ENCODE results near the gene C9orf72. TPM values are rescaled to one million over a fixed set of nuclear protein-coding genes. Genes with fewer than 3 reads are reported as not detected.

The C9orf72 gene
- total and polyA plus RNA-seq, 2 of the 4 experiments (the other 2 are of a cell fraction): 2.0 to 3.4 TPM

GRCh38 chr9:27571011-27571410 lies 2.3 kb downstream of the C9orf72 start:
- dilution Hi-C loops (cut with HindIII; ENCODE audit: low sequenced_read_pairs, unreplicated experiment) (no loop called here), in situ Hi-C loops (cut with MboI; ENCODE audit: low sequenced_read_pairs) (no loop called here), intact Hi-C loops (cut with micrococcal nuclease) (no loop called here)
- WGBS, 2 experiments (ENCODE audit: extremely low coverage in 2 of 2, insufficient read length in 1 of 2): no CpG with 5 or more reads among the region's 4 CpGs
- Histone ChIP-seq H4K91ac (ENCODE audit: insufficient read depth, low read depth, low read length) (no peak overlapping the region), H3K14ac (replicated peaks; ENCODE audit: low read depth, low read length) (no peak overlapping the region), H3K4me1 (ENCODE audit: control insufficient read depth, insufficient read depth, low read length) (no peaks in the 10 kb centered on the region; the same call in 1 of the 2 replicates), H3K4me3 (ENCODE audit: insufficient read depth, low read depth, low read length) (no peak overlapping the region), H3K56ac (ENCODE audit: extremely low read depth, insufficient read depth, low read length) (no peak overlapping the region), H4K8ac (ENCODE audit: low read depth in 2 of 2, low read length in 2 of 2) (no peak overlapping the region), H3K9me1 (ENCODE audit: insufficient read depth, low read length) (no peaks in the 10 kb centered on the region), H3K4me2 (ENCODE audit: low read depth, low read length) (no peak overlapping the region), H3K36me3 (ENCODE audit: control insufficient read depth, insufficient read depth, low read length) (0 out of 2 replicates have a peak, but pooled peaks cover 1% of the 10 kb centered on the region), H3K23ac (ENCODE audit: low read depth, low read length) (no peak overlapping the region), H2BK20ac (ENCODE audit: low read depth, low read length) (no peak overlapping the region), H4K5ac (ENCODE audit: low read depth, low read length) (no peak overlapping the region), H2BK15ac (ENCODE audit: low read depth, low read length) (no peak overlapping the region), H3K9me3 (ENCODE audit: control insufficient read depth, insufficient read depth, low read length) (no peaks in the 10 kb centered on the region), H2AK5ac (ENCODE audit: low read depth, low read length) (no peak overlapping the region), H3K18ac (ENCODE audit: low read depth, low read length) (no peak overlapping the region), H3K4ac (ENCODE audit: low read depth, low read length) (no peak overlapping the region), H3K79me1 (ENCODE audit: low read depth in 1 of 2, low read length in 2 of 2) (peaks cover 3 to 8% of the 10 kb centered on the region in 2 experiments; a peak in 2 of 4 replicates), H2AFZ (replicated peaks; ENCODE audit: low read length, poor library complexity) (no peak overlapping the region), H3K27me3 (ENCODE audit: control insufficient read depth, insufficient read depth, low read length) (no peaks in the 10 kb centered on the region), H2BK5ac (ENCODE audit: low read depth, low read length, poor library complexity, severe bottlenecking) (no peak overlapping the region), H2AK9ac (replicated peaks; ENCODE audit: low read depth, low read length, poor library complexity) (no peak overlapping the region), H3K27ac (ENCODE audit: insufficient read depth, low read length) (no peak overlapping the region), H3K9ac (ENCODE audit: low read depth, low read length) (no peak overlapping the region), H4K20me1 (ENCODE audit: insufficient read depth, low read length) (peaks cover 3% of the 10 kb centered on the region; the same call in 1 of the 2 replicates), H2BK120ac (ENCODE audit: low read depth, low read length) (no peak overlapping the region)
- DNase-seq (no peak), ATAC-seq (ENCODE audit: low read depth) (no peak)
- TF ChIP-seq MAFK (IDR thresholded peaks at IDR 0.05; ENCODE audit: low read depth, low read length) (no peak), SMC3 (IDR thresholded peaks at IDR 0.05; ENCODE audit: low read depth, low read length) (no peak), RFX5 (IDR thresholded peaks at IDR 0.05; ENCODE audit: low read depth, low read length) (no peak), MXI1 (IDR thresholded peaks at IDR 0.05; ENCODE audit: borderline replicate concordance, low read depth, low read length) (no peak), RAD21 (IDR thresholded peaks at IDR 0.05; ENCODE audit: low read length) (no peak), RCOR1 (IDR thresholded peaks at IDR 0.05; ENCODE audit: insufficient replicate concordance, low read length) (no peak), BHLHE40 (IDR thresholded peaks at IDR 0.05; ENCODE audit: low read depth, low read length) (no peak), CHD1 (IDR thresholded peaks at IDR 0.05; ENCODE audit: low read depth, low read length) (no peak), FOS (IDR thresholded peaks at IDR 0.05; ENCODE audit: low read depth, low read length) (no peak), CEBPB (IDR thresholded peaks at IDR 0.05; ENCODE audit: low read depth, low read length) (no peak), MAZ (IDR thresholded peaks at IDR 0.05; ENCODE audit: borderline replicate concordance, low read depth, low read length) (no peak), USF2 (IDR thresholded peaks at IDR 0.05; ENCODE audit: low read depth, low read length) (no peak), NFE2L2 (IDR thresholded peaks at IDR 0.05; ENCODE audit: low read depth, low read length) (no peak), POLR2A (IDR thresholded peaks at IDR 0.05; ENCODE audit: low read depth, low read length) (no peak), ELK1 (IDR thresholded peaks at IDR 0.05; ENCODE audit: borderline replicate concordance, low read depth, low read length) (no peak)
- TF ChIP-seq, protein P1, sequence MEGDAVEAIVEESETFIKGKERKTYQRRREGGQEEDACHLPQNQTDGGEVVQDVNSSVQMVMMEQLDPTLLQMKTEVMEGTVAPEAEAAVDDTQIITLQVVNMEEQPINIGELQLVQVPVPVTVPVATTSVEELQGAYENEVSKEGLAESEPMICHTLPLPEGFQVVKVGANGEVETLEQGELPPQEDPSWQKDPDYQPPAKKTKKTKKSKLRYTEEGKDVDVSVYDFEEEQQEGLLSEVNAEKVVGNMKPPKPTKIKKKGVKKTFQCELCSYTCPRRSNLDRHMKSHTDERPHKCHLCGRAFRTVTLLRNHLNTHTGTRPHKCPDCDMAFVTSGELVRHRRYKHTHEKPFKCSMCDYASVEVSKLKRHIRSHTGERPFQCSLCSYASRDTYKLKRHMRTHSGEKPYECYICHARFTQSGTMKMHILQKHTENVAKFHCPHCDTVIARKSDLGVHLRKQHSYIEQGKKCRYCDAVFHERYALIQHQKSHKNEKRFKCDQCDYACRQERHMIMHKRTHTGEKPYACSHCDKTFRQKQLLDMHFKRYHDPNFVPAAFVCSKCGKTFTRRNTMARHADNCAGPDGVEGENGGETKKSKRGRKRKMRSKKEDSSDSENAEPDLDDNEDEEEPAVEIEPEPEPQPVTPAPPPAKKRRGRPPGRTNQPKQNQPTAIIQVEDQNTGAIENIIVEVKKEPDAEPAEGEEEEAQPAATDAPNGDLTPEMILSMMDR (conservative IDR thresholded peaks at IDR 0.05; ENCODE audit: low read depth, low read length): no peak
- BruUV-seq (replicated peaks): no TSS peak
- CTCF ChIA-PET: no interaction called here
- POLR2A ChIA-PET (ENCODE audit: unreplicated experiment): no interaction called here
